ENCODE data around the gene RNF39.

RNF39 gene

DNA sequence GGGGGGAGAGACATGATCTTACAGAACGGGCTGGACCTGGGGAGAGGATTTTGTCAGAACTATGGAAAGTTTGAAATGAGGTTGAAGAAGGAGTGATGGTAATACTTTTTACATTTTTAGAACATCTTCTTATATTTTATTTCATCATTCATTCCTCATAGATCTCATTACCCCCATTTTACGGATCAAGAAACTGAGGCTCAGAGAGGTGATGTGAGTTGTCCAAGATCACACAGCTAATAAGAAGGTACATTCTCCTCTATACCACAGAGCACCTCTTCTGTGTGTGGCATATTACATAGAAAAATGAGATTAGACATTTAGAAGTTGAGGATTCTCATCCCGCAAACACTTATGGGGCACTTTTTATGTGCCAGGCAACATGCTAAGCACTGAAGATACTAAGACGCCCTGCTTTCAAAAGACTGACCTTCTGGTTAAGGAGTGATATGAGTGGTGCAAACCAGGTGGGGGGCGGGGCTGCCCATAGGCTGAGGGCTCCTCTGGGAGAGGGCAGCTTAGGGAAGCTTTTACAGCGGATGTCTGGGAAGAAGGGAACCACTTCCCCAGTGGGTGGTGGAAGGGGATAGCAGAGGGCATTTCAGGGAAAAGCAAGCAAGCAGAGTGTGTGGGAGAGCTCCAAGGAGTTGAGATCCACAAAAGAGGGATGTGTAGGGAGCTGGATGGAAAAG is 17.4 kb upstream of the RNF39 start:
- TF ChIP-seq, protein P1, sequence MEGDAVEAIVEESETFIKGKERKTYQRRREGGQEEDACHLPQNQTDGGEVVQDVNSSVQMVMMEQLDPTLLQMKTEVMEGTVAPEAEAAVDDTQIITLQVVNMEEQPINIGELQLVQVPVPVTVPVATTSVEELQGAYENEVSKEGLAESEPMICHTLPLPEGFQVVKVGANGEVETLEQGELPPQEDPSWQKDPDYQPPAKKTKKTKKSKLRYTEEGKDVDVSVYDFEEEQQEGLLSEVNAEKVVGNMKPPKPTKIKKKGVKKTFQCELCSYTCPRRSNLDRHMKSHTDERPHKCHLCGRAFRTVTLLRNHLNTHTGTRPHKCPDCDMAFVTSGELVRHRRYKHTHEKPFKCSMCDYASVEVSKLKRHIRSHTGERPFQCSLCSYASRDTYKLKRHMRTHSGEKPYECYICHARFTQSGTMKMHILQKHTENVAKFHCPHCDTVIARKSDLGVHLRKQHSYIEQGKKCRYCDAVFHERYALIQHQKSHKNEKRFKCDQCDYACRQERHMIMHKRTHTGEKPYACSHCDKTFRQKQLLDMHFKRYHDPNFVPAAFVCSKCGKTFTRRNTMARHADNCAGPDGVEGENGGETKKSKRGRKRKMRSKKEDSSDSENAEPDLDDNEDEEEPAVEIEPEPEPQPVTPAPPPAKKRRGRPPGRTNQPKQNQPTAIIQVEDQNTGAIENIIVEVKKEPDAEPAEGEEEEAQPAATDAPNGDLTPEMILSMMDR (conservative IDR thresholded peaks at IDR 0.05; ENCODE audit: low read length) = no peak
- no peak for TF ChIP-seq EZH2phosphoT487 (IDR thresholded peaks at IDR 0.05; ENCODE audit: borderline replicate concordance)
- Histone ChIP-seq H3K9me3 (ENCODE audit: insufficient read depth, low read depth, low read length) (no peaks in the 10 kb centered on the region), H3K9ac (ENCODE audit: low read depth, low read length, poor library complexity, severe bottlenecking) (no peak overlapping the region), H3F3A (ENCODE audit: low read depth) (no peaks in the 10 kb centered on the region), H3K9me2 (replicated peaks; ENCODE audit: low read depth, low read length) (no peaks in the 10 kb centered on the region), H3K36me3 (ENCODE audit: insufficient read depth, low read length) (no peaks in the 10 kb centered on the region), H3K4me2 (ENCODE audit: low read depth, low read length, poor library complexity, severe bottlenecking) (no peak overlapping the region), H3K27me3 (ENCODE audit: insufficient read depth, low read length, poor library complexity, severe bottlenecking) (no peaks in the 10 kb centered on the region), H2AFZ (ENCODE audit: low read length) (no peak overlapping the region), H4K20me1 (ENCODE audit: insufficient read depth, low read length, poor library complexity, severe bottlenecking) (no peaks in the 10 kb centered on the region), H3K4me3 (ENCODE audit: low read length, poor library complexity, severe bottlenecking) (no peak overlapping the region), H3K79me2 (ENCODE audit: insufficient read depth, low read length) (no peaks in the 10 kb centered on the region), H3K4me1 (ENCODE audit: insufficient read depth, low read length, poor library complexity, severe bottlenecking) (peaks cover 4% of the 10 kb centered on the region)

DNA sequence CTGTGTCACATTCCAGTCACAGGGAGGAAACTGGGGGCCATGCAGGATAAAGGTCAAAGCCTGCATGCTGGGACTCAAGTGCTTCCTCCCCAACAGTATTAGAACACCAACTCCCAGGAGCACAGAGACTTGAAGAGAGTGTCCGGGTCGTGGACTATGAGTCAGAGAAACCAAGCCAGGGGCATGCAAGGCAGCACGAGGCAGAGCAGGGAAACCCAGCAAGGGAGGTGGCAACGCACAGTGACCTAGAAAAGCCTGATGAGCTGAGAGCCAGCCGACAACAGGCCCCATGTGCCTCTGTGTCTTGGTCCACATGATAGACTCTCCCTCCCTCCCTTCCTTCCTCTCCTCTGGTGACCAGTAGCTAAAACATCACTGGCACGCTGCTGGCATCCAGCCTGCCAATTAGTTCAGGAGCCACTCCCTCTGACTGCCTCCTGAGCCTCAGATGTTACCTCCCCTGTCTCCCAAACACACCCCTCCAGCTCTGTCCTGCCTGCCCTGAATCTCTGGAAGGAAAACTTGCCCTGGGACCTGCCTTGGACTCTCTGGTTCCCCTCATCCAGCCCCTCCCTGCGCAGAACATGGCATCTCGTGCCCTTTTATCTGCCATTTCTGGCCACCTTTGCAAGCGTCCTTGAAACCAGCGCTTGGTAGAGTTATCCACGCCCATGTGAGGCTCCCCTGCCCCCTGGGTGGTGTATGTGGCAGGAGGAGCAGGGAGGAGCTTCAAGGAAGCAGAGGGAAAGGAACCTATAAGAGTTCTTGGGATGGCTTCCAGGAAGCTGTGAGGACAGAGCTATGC is 16.2 kb upstream of the RNF39 start:
- Histone ChIP-seq H2AFZ (ENCODE audit: low read length) (no peak overlapping the region), H4K20me1 (ENCODE audit: insufficient read depth, low read length, poor library complexity, severe bottlenecking) (no peaks in the 10 kb centered on the region), H3K9ac (ENCODE audit: low read depth, low read length, poor library complexity, severe bottlenecking) (no peak overlapping the region), H3K79me2 (ENCODE audit: insufficient read depth, low read length) (no peaks in the 10 kb centered on the region), H3K4me1 (ENCODE audit: insufficient read depth, low read length, poor library complexity, severe bottlenecking) (no peaks in the 10 kb centered on the region), H3K27me3 (ENCODE audit: insufficient read depth, low read length, poor library complexity, severe bottlenecking) (no peaks in the 10 kb centered on the region), H3F3A (ENCODE audit: low read depth) (no peaks in the 10 kb centered on the region), H3K4me2 (ENCODE audit: low read depth, low read length, poor library complexity, severe bottlenecking) (no peak overlapping the region), H3K4me3 (ENCODE audit: low read length, poor library complexity, severe bottlenecking) (no peak overlapping the region), H3K9me3 (ENCODE audit: insufficient read depth, low read depth, low read length) (no peaks in the 10 kb centered on the region), H3K9me2 (replicated peaks; ENCODE audit: low read depth, low read length) (no peaks in the 10 kb centered on the region), H3K36me3 (ENCODE audit: insufficient read depth, low read length) (no peaks in the 10 kb centered on the region)
- TF ChIP-seq, protein P1 (conservative IDR thresholded peaks at IDR 0.05; ENCODE audit: low read length) = no peak
- TF ChIP-seq EZH2phosphoT487 (IDR thresholded peaks at IDR 0.05; ENCODE audit: borderline replicate concordance) = no peak

DNA sequence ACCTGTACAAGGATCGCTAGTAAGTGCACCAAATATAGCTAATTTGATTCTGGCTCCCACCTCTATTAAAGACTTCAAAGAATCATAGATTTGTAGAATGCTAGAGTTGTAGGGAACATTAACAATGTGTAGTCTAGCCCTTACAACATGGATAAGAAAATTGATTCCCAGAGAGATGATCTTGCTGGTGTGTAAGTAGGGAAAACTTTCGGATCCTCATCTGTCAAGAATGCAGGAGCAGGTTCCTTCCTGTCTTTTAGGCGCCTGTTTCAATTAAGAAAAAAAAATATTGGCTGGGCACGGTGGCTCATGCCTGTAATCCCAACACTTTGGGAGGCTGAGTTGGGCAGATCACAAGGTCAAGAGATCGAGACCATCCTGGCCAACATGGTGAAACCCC is 12.3 kb upstream of the RNF39 start:
- no peaks in the 10 kb centered on the region for H3K36me3 ChIP-seq (ENCODE audit: insufficient read depth, low read length)
- H2AFZ ChIP-seq (ENCODE audit: low read length) = no peak overlapping the region
- TF ChIP-seq, protein P1 (conservative IDR thresholded peaks at IDR 0.05; ENCODE audit: low read length) = no peak
- TF ChIP-seq EZH2phosphoT487 (IDR thresholded peaks at IDR 0.05; ENCODE audit: borderline replicate concordance) = no peak
- no peak overlapping the region for H3K4me2 ChIP-seq (ENCODE audit: low read depth, low read length, poor library complexity, severe bottlenecking)
- H3K27me3 ChIP-seq (ENCODE audit: insufficient read depth, low read length, poor library complexity, severe bottlenecking) = no peaks in the 10 kb centered on the region
- H3K9me3 ChIP-seq (ENCODE audit: insufficient read depth, low read depth, low read length) = no peaks in the 10 kb centered on the region
- no peak overlapping the region for H3K9ac ChIP-seq (ENCODE audit: low read depth, low read length, poor library complexity, severe bottlenecking)
- no peak overlapping the region for H3K4me3 ChIP-seq (ENCODE audit: low read length, poor library complexity, severe bottlenecking)
- no peaks in the 10 kb centered on the region for H3K79me2 ChIP-seq (ENCODE audit: insufficient read depth, low read length)
- H3K9me2 ChIP-seq (replicated peaks; ENCODE audit: low read depth, low read length) = no peaks in the 10 kb centered on the region
- no peaks in the 10 kb centered on the region for H3F3A ChIP-seq (ENCODE audit: low read depth)
- no peaks in the 10 kb centered on the region for H3K4me1 ChIP-seq (ENCODE audit: insufficient read depth, low read length, poor library complexity, severe bottlenecking)
- H4K20me1 ChIP-seq (ENCODE audit: insufficient read depth, low read length, poor library complexity, severe bottlenecking) = no peaks in the 10 kb centered on the region

Measured in Loucy (cell line).